T-cell (primary cell): Measurements from ENCODE around the gene GPC5. TPM values are rescaled to one million over a fixed set of nuclear protein-coding genes. Genes with fewer than 3 reads are reported as not detected.

Experiments used
- ATAC-seq, 4 experiments: fragments of 200-7000 bp in 3 of 4; fragments of 150-1000 bp in 1 of 4; cut with Tn5 transposase; replicated peaks in 1 of 4; 1 replicate in 3 of 4; 2 replicates in 1 of 4; pipeline ENCODE4 v1.10.0; 2021; ENCODE audit warnings: moderate library complexity in 3 of 4, mild to moderate bottlenecking in 2 of 4, moderate number of reproducible peaks in 1 of 4
- CTCF ChIA-PET, 2 donors: fragments of 300-600 bp; sonication (Branson Sonifier 250); formaldehyde crosslinking; loops; one replicate each; lab custom pipeline; 2022; ENCODE audit warnings: antibody characterized with exemption in 2 of 2; lab: Charles Lee
- POLR2A ChIA-PET, 2 donors: fragments of 300-600 bp; sonication (Branson Sonifier 250); formaldehyde crosslinking; loops; one replicate each; lab custom pipeline; 2022; ENCODE audit warnings: antibody characterized with exemption in 2 of 2; lab: Charles Lee
- DNase-seq, 35 experiments: peaks; one replicate each; pipeline versions ENCODE4 v3.0.0 to v3.0.0-alpha.2; 2013 to 2023
- H3K27ac ChIP-seq: one replicate; pipeline ENCODE4 v1.5.1; 2013; ENCODE audit warnings: low read length
- H3K27me3 ChIP-seq, 2 experiments: replicated peaks in 1 of 2; 1 replicate in 1 of 2; 2 replicates in 1 of 2; pipeline versions ENCODE4 v1.6.1 to v1.7.0; 2013; ENCODE audit warnings: low read length in 1 of 2, mixed read lengths in 1 of 2; ENCODE audit not compliant: control insufficient read depth in 2 of 2, insufficient read depth in 2 of 2; ENCODE audit errors: extremely low read depth in 1 of 2
- H3K36me3 ChIP-seq, 2 donors: 1 replicate in 1 of 2; 2 replicates in 1 of 2; pipeline versions ENCODE4 v1.6.1 to v1.7.0; 2013; ENCODE audit warnings: low read length in 1 of 2; ENCODE audit not compliant: control insufficient read depth in 2 of 2, insufficient read depth in 1 of 2; ENCODE audit errors: extremely low read depth in 1 of 2
- H3K4me1 ChIP-seq, 2 experiments: 1 replicate in 1 of 2; 2 replicates in 1 of 2; pipeline versions ENCODE4 v1.6.1 to v1.7.0; 2013; ENCODE audit warnings: low read length in 2 of 2, mixed read lengths in 1 of 2; ENCODE audit not compliant: insufficient read depth in 2 of 2, control insufficient read depth in 1 of 2; ENCODE audit errors: extremely low read depth in 1 of 2
- H3K4me3 ChIP-seq, 2 donors: 1 replicate in 1 of 2; 2 replicates in 1 of 2; pipeline versions ENCODE4 v1.5.1 to v1.7.0; 2013; ENCODE audit warnings: mild to moderate bottlenecking in 2 of 2, low read length in 1 of 2, moderate library complexity in 1 of 2; ENCODE audit not compliant: control insufficient read depth in 1 of 2; ENCODE audit errors: extremely low read depth in 1 of 2
- H3K9me3 ChIP-seq: 2 replicates; pipeline ENCODE4 v1.7.0; 2013
- H3K27ac Mint-ChIP-seq, 2 donors: one replicate each; pipeline ENCODE4 v1.8.0; 2020 to 2021; ENCODE audit warnings: mild to moderate bottlenecking in 2 of 2, mixed read lengths in 2 of 2
- H3K27me3 Mint-ChIP-seq, 2 donors: one replicate each; pipeline ENCODE4 v1.8.0; 2021 to 2022; ENCODE audit warnings: mixed read lengths in 2 of 2
- H3K36me3 Mint-ChIP-seq: one replicate; pipeline ENCODE4 v1.8.0; 2021; ENCODE audit warnings: mixed read lengths
- H3K4me1 Mint-ChIP-seq, 3 donors: one replicate each; pipeline ENCODE4 v1.8.0; 2020 to 2022; ENCODE audit warnings: mixed read lengths in 3 of 3, mild to moderate bottlenecking in 1 of 3
- H3K4me3 Mint-ChIP-seq, 3 donors: one replicate each; pipeline ENCODE4 v1.8.0; 2020 to 2022; ENCODE audit warnings: mild to moderate bottlenecking in 3 of 3, mixed read lengths in 3 of 3, moderate library complexity in 3 of 3
- H3K9me3 Mint-ChIP-seq, 3 donors: one replicate each; pipeline ENCODE4 v1.8.0; 2020 to 2022; ENCODE audit warnings: mixed read lengths in 3 of 3
- WGBS: methylation state at CpG from one replicate; pipeline ENCODE4 v1.1.5; 2013; ENCODE audit warnings: missing lambda C conversion rate; ENCODE audit not compliant: insufficient coverage; 5-methylcytosine and 5-hydroxymethylcytosine counted together
- total RNA-seq, 35 experiments: library from RNA in 6 of 35; stranded (reverse) in 6 of 35; fragments of 120-200 nt in 1 of 35; gene quantifications; one replicate each; pipeline versions ENCODE4 v1.2.1 to v1.2.4 and lab custom pipeline; 2013 to 2026

The GPC5 gene
- total RNA-seq, 5 donors from 2014 or later (not counting 1 experiment from before 2014, with no cell fraction given): 0.12 to 0.39 (median 0.26) TPM

DNA sequence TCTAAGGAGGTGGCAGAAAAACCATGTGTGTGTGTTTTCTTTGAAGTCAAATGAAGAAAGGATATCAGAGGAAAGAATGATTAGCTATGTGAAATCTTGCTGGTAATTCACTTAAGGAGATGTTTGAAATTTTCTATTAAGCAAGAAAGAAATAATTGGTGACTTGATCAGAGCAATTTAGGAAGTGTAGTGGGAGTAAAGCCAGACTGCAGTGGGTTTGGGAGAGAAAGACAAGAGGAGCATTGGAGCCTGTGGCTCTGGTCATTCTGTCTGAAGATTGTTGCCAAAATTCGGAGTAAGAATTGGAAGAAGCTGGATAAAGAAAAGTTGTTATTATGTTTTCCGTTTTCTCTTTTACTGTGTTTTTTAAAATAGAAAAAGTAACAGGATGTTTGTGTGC, 640.5 kb downstream of the GPC5 start:
- POLR2A ChIA-PET: no interaction called here
- peaks cover 0 to 4% (median 0%) of the 10 kb centered on the region in 3 donors for H3K9me3 Mint-ChIP-seq
- H3K27ac Mint-ChIP-seq: no peak overlapping the region
- Histone ChIP-seq H3K4me1 (no peaks in the 10 kb centered on the region), H3K4me3 (no peak overlapping the region), H3K36me3 (no peaks in the 10 kb centered on the region), H3K27me3 (no peaks in the 10 kb centered on the region), H3K27ac (no peak overlapping the region), H3K9me3 (no peaks in the 10 kb centered on the region)
- no peaks in the 10 kb centered on the region for H3K27me3 Mint-ChIP-seq
- no peaks in the 10 kb centered on the region for H3K36me3 Mint-ChIP-seq
- H3K4me3 Mint-ChIP-seq: no peak overlapping the region
- DNase-seq (no peak), ATAC-seq (no peak)
- no peaks in the 10 kb centered on the region for H3K4me1 Mint-ChIP-seq
- WGBS: 64% methylated on average over 1 of the region's 2 CpGs
- CTCF ChIA-PET: no interaction called here

DNA sequence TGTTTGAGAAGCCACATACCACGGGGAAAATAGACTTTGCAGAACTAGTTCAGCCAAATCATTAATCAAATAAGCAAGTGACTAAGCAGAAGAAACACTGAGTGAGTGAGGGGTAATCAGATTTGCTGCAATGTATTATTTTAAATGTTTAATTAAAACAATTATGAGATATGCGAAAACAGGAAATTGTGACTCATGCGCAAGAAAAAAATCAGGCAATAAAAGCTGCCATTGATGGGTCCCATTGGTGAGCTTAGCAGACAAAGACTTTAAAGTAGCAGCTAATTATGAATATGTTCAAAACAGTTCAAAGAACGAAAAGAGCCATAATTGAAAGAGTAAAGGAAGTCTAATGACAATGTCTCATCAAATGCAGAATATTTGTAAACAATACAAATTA, 644.1 kb downstream of the GPC5 start:
- Mint-ChIP-seq H3K9me3 (peaks cover 0 to 7% (median 4%) of the 10 kb centered on the region in 3 donors), H3K4me1 (no peaks in the 10 kb centered on the region), H3K4me3 (no peak overlapping the region), H3K36me3 (no peaks in the 10 kb centered on the region), H3K27me3 (no peaks in the 10 kb centered on the region), H3K27ac (no peak overlapping the region)
- DNase-seq (no peak), ATAC-seq (no peak)
- CTCF ChIA-PET: no interaction called here
- 95% methylated on average over 2 of the region's 4 CpGs for WGBS
- Histone ChIP-seq H3K27me3 (no peaks in the 10 kb centered on the region), H3K27ac (no peak overlapping the region), H3K4me3 (no peak overlapping the region), H3K36me3 (no peaks in the 10 kb centered on the region), H3K4me1 (no peaks in the 10 kb centered on the region), H3K9me3 (no peaks in the 10 kb centered on the region)
- POLR2A ChIA-PET: no interaction called here

DNA sequence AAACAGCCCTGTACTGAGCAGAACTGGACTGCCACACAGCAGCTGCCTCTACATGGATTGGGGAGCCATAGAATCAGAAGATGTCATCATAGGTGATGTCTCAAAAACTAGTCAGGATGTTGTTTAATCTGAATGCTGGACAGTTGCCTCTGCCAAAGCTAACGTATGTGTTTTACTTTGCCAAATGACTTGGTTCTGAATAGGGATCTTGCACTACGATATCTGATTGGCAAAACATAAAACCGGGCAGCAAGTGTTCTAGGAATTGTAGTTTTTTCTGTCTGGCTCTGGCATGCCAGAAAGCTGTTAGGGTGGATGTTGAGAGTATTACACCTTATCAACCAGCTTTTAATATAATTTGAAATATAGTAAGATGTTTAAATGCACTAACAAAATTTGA, 645.9 kb downstream of the GPC5 start:
- ChIA-PET CTCF (no interaction called here), POLR2A (no interaction called here)
- ATAC-seq: no peak
- peaks cover 0 to 7% (median 6%) of the 10 kb centered on the region in 3 donors for H3K9me3 Mint-ChIP-seq
- Histone ChIP-seq H3K27me3 (no peaks in the 10 kb centered on the region), H3K36me3 (no peaks in the 10 kb centered on the region), H3K9me3 (no peaks in the 10 kb centered on the region), H3K4me1 (no peaks in the 10 kb centered on the region), H3K4me3 (no peak overlapping the region), H3K27ac (no peak overlapping the region)
- DNase-seq: no peak
- no peaks in the 10 kb centered on the region for H3K4me1 Mint-ChIP-seq
- H3K4me3 Mint-ChIP-seq: no peak overlapping the region
- H3K27ac Mint-ChIP-seq: no peak overlapping the region
- H3K27me3 Mint-ChIP-seq: no peaks in the 10 kb centered on the region
- H3K36me3 Mint-ChIP-seq: no peaks in the 10 kb centered on the region
- WGBS: 83% methylated on average over 1 of the region's 3 CpGs

DNA sequence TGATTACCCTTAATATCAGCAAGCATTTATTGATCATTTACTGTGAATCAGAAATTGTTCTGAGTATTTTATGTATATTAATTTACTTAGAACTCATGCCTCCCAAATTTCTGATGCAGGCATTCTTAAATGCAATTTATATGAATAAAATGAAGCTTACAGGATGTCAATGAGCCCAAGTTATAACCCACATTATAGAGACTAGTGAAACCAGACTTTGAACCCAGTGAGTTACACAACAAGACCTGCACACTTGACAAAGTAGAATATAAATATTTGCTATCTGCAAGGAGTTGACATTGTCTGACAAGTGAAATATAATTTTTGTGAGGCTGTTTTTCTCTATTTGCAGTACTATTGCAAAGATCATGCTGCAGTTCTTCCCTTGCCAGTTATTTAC, 656.0 kb downstream of the GPC5 start:
- H3K27ac ChIP-seq: no peak overlapping the region
- no peaks in the 10 kb centered on the region for H3K36me3 Mint-ChIP-seq
- DNase-seq (no peak), ATAC-seq (no peak)
- H3K27me3 ChIP-seq: no peaks in the 10 kb centered on the region
- H3K4me3 Mint-ChIP-seq: no peak overlapping the region
- no peaks in the 10 kb centered on the region for H3K4me1 Mint-ChIP-seq
- CTCF ChIA-PET: no interaction called here
- H3K36me3 ChIP-seq: no peaks in the 10 kb centered on the region
- H3K9me3 Mint-ChIP-seq: peaks cover 5 to 11% (median 6%) of the 10 kb centered on the region in 3 donors
- H3K4me1 ChIP-seq: no peaks in the 10 kb centered on the region
- no peaks in the 10 kb centered on the region for H3K27me3 Mint-ChIP-seq
- no peaks in the 10 kb centered on the region for H3K9me3 ChIP-seq
- H3K4me3 ChIP-seq: no peak overlapping the region
- POLR2A ChIA-PET: no interaction called here
- H3K27ac Mint-ChIP-seq: no peak overlapping the region

GRCh38 chr13:92074658-92075057, 676.2 kb downstream of the GPC5 start:
- Histone ChIP-seq H3K4me3 (no peak overlapping the region), H3K9me3 (no peaks in the 10 kb centered on the region), H3K36me3 (no peaks in the 10 kb centered on the region), H3K27me3 (no peaks in the 10 kb centered on the region), H3K4me1 (no peaks in the 10 kb centered on the region), H3K27ac (no peak overlapping the region)
- WGBS: no CpG with 5 or more reads among the region's 4 CpGs
- Mint-ChIP-seq H3K36me3 (no peaks in the 10 kb centered on the region), H3K27me3 (no peaks in the 10 kb centered on the region), H3K4me3 (no peak overlapping the region), H3K4me1 (no peaks in the 10 kb centered on the region), H3K27ac (no peak overlapping the region), H3K9me3 (peaks cover 0 to 9% (median 2%) of the 10 kb centered on the region in 3 donors)
- ATAC-seq: no peak
- ChIA-PET POLR2A (no interaction called here), CTCF (no interaction called here)
- no peak for DNase-seq

- H3K27me3 ChIP-seq: no peaks in the 10 kb centered on the region
- ATAC-seq (no peak), DNase-seq (no peak)
- H3K4me1 ChIP-seq: no peaks in the 10 kb centered on the region
- H3K4me3 ChIP-seq: no peak overlapping the region
- Mint-ChIP-seq H3K4me3 (no peak overlapping the region), H3K36me3 (no peaks in the 10 kb centered on the region), H3K27ac (no peak overlapping the region), H3K27me3 (no peaks in the 10 kb centered on the region), H3K4me1 (no peaks in the 10 kb centered on the region), H3K9me3 (peaks cover 0 to 7% (median 4%) of the 10 kb centered on the region in 3 donors)
- no peak overlapping the region for H3K27ac ChIP-seq
- 81% methylated on average over 3 of the region's 4 CpGs for WGBS
- no peaks in the 10 kb centered on the region for H3K9me3 ChIP-seq
- no peaks in the 10 kb centered on the region for H3K36me3 ChIP-seq
- CTCF ChIA-PET: no interaction called here
- POLR2A ChIA-PET: no interaction called here
Measured at GRCh38 chr13:92097337-92097903, 699.0 kb downstream of the GPC5 start.

- Histone ChIP-seq H3K4me3 (no peak overlapping the region), H3K27me3 (no peaks in the 10 kb centered on the region), H3K36me3 (no peaks in the 10 kb centered on the region), H3K4me1 (no peaks in the 10 kb centered on the region), H3K9me3 (no peaks in the 10 kb centered on the region), H3K27ac (no peak overlapping the region)
- CTCF ChIA-PET: no interaction called here
- H3K36me3 Mint-ChIP-seq: no peaks in the 10 kb centered on the region
- H3K4me1 Mint-ChIP-seq: no peaks in the 10 kb centered on the region
- no peak for ATAC-seq
- DNase-seq: no peak
- H3K27ac Mint-ChIP-seq: no peak overlapping the region
- H3K4me3 Mint-ChIP-seq: no peak overlapping the region
- POLR2A ChIA-PET: no interaction called here
- no peaks in the 10 kb centered on the region for H3K27me3 Mint-ChIP-seq
- H3K9me3 Mint-ChIP-seq: peaks cover 2 to 4% (median 3%) of the 10 kb centered on the region in 3 donors
Measured at GRCh38 chr13:92101801-92102200, 703.4 kb downstream of the GPC5 start.
